Neural progenitor cell (in vitro differentiated cells): ENCODE data around the gene C20orf144. TPM values are rescaled to one million over a fixed set of nuclear protein-coding genes. Genes with fewer than 3 reads are reported as not detected.
A peak's percentile ranks its signal among the peaks of the same experiment; 100 is the strongest.

Experiments
- DNase-seq: peaks from one replicate; pipeline ENCODE4 v3.0.0-alpha.2; 2016; ENCODE audit warnings: low spot score
- H2AFZ ChIP-seq: fragments of 200-600 bp; sonication (generic); replicated peaks from 2 replicates; pipeline ENCODE4 v1.6.1; 2016; ENCODE audit warnings: antibody characterized with exemption
- H3F3A ChIP-seq: fragments of 200-600 bp; sonication (generic); 2 replicates; pipeline ENCODE4 v1.6.1; 2016; ENCODE audit warnings: antibody characterized with exemption, low read depth
- H3K27ac ChIP-seq: fragments of 200-600 bp; sonication (generic); 2 replicates; pipeline ENCODE4 v1.5.1; 2016; ENCODE audit warnings: mild to moderate bottlenecking
- H3K27me3 ChIP-seq: fragments of 200-600 bp; sonication (generic); 2 replicates; pipeline ENCODE4 v1.6.1; 2016; ENCODE audit warnings: mild to moderate bottlenecking, moderate library complexity
- H3K36me3 ChIP-seq: fragments of 200-600 bp; sonication (generic); 2 replicates; pipeline ENCODE4 v1.5.1; 2016
- H3K4me1 ChIP-seq: fragments of 200-600 bp; sonication (generic); 2 replicates; pipeline ENCODE4 v1.6.1; 2016; ENCODE audit warnings: mixed run types
- H3K4me2 ChIP-seq: fragments of 200-600 bp; sonication (generic); 2 replicates; pipeline ENCODE4 v1.6.1; 2016
- H3K4me3 ChIP-seq: fragments of 200-600 bp; sonication (generic); 2 replicates; pipeline ENCODE4 v1.5.1; 2016
- H3K79me2 ChIP-seq: fragments of 200-600 bp; sonication (generic); 2 replicates; pipeline ENCODE4 v1.6.1; 2016; ENCODE audit warnings: low read depth
- H3K9ac ChIP-seq: fragments of 200-600 bp; sonication (generic); 2 replicates; pipeline ENCODE4 v1.6.1; 2016
- H3K9me3 ChIP-seq: fragments of 200-600 bp; sonication (generic); 2 replicates; pipeline ENCODE4 v1.5.1; 2016; ENCODE audit warnings: low read depth
- H4K20me1 ChIP-seq: fragments of 200-600 bp; sonication (generic); 2 replicates; pipeline ENCODE4 v1.6.1; 2016; ENCODE audit warnings: low read depth
- H3K27ac Mint-ChIP-seq: 3 replicates; pipeline ENCODE4 v1.8.0; 2021; ENCODE audit warnings: mixed read lengths
- H3K27me3 Mint-ChIP-seq: 2 replicates; pipeline ENCODE4 v1.8.0; 2022; ENCODE audit warnings: low read depth, mild to moderate bottlenecking, inconsistent platforms, moderate library complexity, mixed read lengths; ENCODE audit not compliant: insufficient read depth
- H3K36me3 Mint-ChIP-seq: 3 replicates; pipeline ENCODE4 v1.8.0; 2021; ENCODE audit warnings: mixed read lengths
- H3K4me1 Mint-ChIP-seq: 3 replicates; pipeline ENCODE4 v1.8.0; 2021; ENCODE audit warnings: mixed read lengths
- H3K4me3 Mint-ChIP-seq: 3 replicates; pipeline ENCODE4 v1.8.0; 2021; ENCODE audit warnings: mild to moderate bottlenecking, moderate library complexity, mixed read lengths
- H3K9me3 Mint-ChIP-seq: 3 replicates; pipeline ENCODE4 v1.8.0; 2020; ENCODE audit warnings: mixed read lengths
- EZH2 ChIP-seq: fragments of 200-600 bp; sonication (generic); IDR thresholded peaks from 2 replicates; pipeline ENCODE4 v1.6.1; 2017; ENCODE audit warnings: antibody characterized with exemption, mild to moderate bottlenecking, moderate library complexity
- EZH2phosphoT487 ChIP-seq: fragments of 200-600 bp; sonication (generic); IDR thresholded peaks from 2 replicates; pipeline ENCODE4 v1.6.1; 2017; ENCODE audit warnings: antibody characterized with exemption
- total RNA-seq: library from RNA; depleted of rRNA; stranded (reverse); fragments of >200 nt; gene quantifications from 2 replicates; pipeline ENCODE4 v1.2.3, GENCODE V29; 2015; ENCODE audit warnings: low replicate concordance
- TF ChIP-seq, protein P1 (sequence below): fragments of 200-600 bp; sonication (generic); IDR thresholded peaks from 2 replicates; pipeline ENCODE4 v1.5.1; 2017; ENCODE audit warnings: antibody characterized with exemption, mild to moderate bottlenecking

Gene C20orf144
- total RNA-seq, 1 donor from 2014 or later = not detected

DNA sequence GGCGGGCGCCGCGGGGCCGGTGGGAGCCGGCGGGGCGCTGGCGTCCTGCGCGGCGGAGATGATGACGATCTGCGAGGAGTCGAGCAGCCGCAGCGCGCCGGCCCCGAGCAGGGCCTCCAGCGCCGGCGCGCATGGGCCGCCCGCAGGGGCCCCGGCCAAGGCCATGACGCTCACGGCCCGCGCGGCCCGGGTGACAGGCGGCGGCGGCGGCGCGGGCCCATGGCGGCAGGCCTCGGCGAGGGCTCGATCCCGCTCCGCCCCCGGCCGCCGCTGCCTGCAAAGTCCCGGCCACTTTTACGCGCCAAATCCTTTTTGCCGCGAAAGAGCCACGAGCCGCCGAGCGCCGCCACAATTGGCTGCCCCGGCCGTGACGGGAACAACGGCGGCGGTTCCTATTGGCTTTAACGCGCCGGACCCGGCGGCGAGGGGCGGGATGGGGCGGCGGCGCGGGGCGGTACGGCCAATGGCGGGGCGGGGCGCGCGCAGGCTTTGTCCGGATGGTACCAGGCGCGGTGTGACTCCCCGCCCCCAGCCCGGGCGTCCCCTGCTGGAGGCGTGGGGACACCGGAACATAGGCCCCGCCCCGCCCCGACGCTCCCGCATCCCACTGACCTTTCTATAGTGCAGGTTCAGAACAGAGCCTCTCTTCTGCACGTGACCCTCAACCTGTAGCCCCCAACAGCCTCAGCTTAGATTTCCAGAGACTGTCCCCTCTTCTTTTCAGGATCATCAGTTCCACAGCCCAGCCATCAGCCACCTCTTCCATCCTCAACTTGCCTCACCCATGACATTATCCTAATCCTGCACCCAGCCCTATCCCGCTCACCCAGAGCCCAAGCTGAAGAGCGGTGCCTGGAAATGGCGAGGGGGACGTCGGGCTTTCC lies 24.2 kb downstream of the C20orf144 start, which contains the start of gene E2F1:
E2F1 (minus strand) TSS at position 286 of the 884 bp plus-strand sequence; CDS start at position 165, 121 bp downstream.
- Histone ChIP-seq H2AFZ (peak within 1 kb of the TSS; percentile 73), H3K27ac (no peak within 1 kb of the TSS), H3K4me1 (peaks cover 20% of the 10 kb centered on the region), H3K36me3 (no peaks in the 10 kb centered on the region), H3K79me2 (peaks cover 43% of the 10 kb centered on the region), H3K4me3 (peak within 1 kb of the TSS; percentile 65), H3K4me2 (peak within 1 kb of the TSS; percentile 88), H4K20me1 (peaks cover 43% of the 10 kb centered on the region), H3K27me3 (no peaks in the 10 kb centered on the region), H3F3A (peaks cover 18% of the 10 kb centered on the region), H3K9ac (no peak within 1 kb of the TSS), H3K9me3 (no peaks in the 10 kb centered on the region)
- TF ChIP-seq EZH2phosphoT487 = no peak
- TF ChIP-seq, protein P1, sequence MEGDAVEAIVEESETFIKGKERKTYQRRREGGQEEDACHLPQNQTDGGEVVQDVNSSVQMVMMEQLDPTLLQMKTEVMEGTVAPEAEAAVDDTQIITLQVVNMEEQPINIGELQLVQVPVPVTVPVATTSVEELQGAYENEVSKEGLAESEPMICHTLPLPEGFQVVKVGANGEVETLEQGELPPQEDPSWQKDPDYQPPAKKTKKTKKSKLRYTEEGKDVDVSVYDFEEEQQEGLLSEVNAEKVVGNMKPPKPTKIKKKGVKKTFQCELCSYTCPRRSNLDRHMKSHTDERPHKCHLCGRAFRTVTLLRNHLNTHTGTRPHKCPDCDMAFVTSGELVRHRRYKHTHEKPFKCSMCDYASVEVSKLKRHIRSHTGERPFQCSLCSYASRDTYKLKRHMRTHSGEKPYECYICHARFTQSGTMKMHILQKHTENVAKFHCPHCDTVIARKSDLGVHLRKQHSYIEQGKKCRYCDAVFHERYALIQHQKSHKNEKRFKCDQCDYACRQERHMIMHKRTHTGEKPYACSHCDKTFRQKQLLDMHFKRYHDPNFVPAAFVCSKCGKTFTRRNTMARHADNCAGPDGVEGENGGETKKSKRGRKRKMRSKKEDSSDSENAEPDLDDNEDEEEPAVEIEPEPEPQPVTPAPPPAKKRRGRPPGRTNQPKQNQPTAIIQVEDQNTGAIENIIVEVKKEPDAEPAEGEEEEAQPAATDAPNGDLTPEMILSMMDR = peak; percentile 34
- DNase-seq = peak; percentile 99
- H3K9me3 Mint-ChIP-seq = no peaks in the 10 kb centered on the region
- H3K27ac Mint-ChIP-seq = peak within 1 kb of the TSS; percentile 80
- H3K27me3 Mint-ChIP-seq = peaks cover 2% of the 10 kb centered on the region
- H3K36me3 Mint-ChIP-seq = no peaks in the 10 kb centered on the region
- H3K4me3 Mint-ChIP-seq = peak within 1 kb of the TSS; percentile 92
- H3K4me1 Mint-ChIP-seq = peaks cover 33% of the 10 kb centered on the region

DNA sequence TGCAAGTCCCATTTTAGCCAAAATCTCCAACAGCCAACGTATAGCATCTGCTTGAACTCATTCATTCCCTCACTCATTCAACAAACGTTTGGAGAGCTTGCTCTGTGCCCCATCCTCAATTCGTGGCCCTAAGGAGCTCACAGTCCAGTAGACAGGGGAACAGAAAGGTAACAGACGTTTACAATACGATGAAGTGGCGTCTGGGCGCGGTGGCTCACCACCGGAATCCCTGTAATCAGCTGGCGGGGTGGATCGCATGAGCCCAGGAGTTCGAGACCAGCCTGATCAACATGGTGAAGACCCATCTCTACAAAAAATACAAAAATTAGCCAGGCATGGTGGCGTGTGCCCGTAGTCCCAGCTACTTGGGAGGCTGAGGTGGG lies 24.8 kb downstream of the C20orf144 start:
- H3K36me3 Mint-ChIP-seq = no peaks in the 10 kb centered on the region
- peaks cover 29% of the 10 kb centered on the region for H3K4me1 Mint-ChIP-seq
- peak overlapping the region; percentile 35 for H3K4me3 ChIP-seq
- H4K20me1 ChIP-seq = peaks cover 37% of the 10 kb centered on the region
- no peaks in the 10 kb centered on the region for H3K9me3 ChIP-seq
- H3K27ac Mint-ChIP-seq = peak overlapping the region; percentile 80
- no peak overlapping the region for H3K9ac ChIP-seq
- peaks cover 37% of the 10 kb centered on the region for H3K79me2 ChIP-seq
- H3K4me1 ChIP-seq = peaks cover 20% of the 10 kb centered on the region
- no peak overlapping the region for H3K27ac ChIP-seq
- no peak for DNase-seq
- H2AFZ ChIP-seq = peak overlapping the region; percentile 73
- H3F3A ChIP-seq = peaks cover 18% of the 10 kb centered on the region
- TF ChIP-seq EZH2 = no peak
- TF ChIP-seq, protein P1 = no peak
- TF ChIP-seq EZH2phosphoT487 = no peak
- H3K27me3 Mint-ChIP-seq = peaks cover 4% of the 10 kb centered on the region
- H3K9me3 Mint-ChIP-seq = no peaks in the 10 kb centered on the region
- no peaks in the 10 kb centered on the region for H3K36me3 ChIP-seq
- no peaks in the 10 kb centered on the region for H3K27me3 ChIP-seq
- H3K4me3 Mint-ChIP-seq = peak overlapping the region; percentile 82
- peak overlapping the region; percentile 77 for H3K4me2 ChIP-seq

DNA sequence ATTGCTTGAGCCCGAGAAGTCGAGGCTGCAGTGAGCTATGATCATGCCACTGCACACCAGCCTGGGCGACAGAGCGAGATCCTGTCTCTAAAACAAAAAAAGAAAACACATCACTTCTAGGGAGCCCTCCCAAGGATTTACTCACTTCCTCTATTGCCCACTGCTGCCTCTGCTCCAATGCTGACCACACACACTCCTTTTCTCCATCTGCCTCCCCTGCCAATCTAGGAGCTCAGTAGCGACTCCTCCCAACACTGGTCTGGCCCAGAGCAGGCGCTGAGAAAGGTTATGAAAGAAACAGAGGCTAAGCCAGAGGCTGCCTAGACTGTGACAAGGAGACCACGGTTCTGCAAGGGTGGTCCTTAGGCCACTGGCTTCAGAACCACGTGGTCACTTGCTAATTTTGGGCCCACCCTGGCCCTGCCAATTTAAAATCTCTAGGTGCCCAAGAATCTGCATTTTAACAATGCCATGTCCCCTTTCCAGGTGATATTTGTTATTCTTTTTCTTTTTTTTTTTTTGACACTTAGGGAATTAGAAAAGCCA lies 25.3 kb downstream of the C20orf144 start:
- no peak overlapping the region for H3K4me2 ChIP-seq
- Mint-ChIP-seq H3K4me3 (peak overlapping the region; percentile 82), H3K9me3 (no peaks in the 10 kb centered on the region), H3K36me3 (no peaks in the 10 kb centered on the region), H3K27me3 (peaks cover 4% of the 10 kb centered on the region), H3K4me1 (peaks cover 30% of the 10 kb centered on the region), H3K27ac (no peak overlapping the region)
- no peak overlapping the region for H2AFZ ChIP-seq
- H3K36me3 ChIP-seq = no peaks in the 10 kb centered on the region
- H3K79me2 ChIP-seq = peaks cover 32% of the 10 kb centered on the region
- TF ChIP-seq EZH2phosphoT487 (no peak), EZH2 (no peak)
- TF ChIP-seq, protein P1 = no peak
- no peaks in the 10 kb centered on the region for H3K27me3 ChIP-seq
- no peak for DNase-seq
- H3K9ac ChIP-seq = no peak overlapping the region
- H4K20me1 ChIP-seq = peaks cover 32% of the 10 kb centered on the region
- no peaks in the 10 kb centered on the region for H3K9me3 ChIP-seq
- H3F3A ChIP-seq = peaks cover 18% of the 10 kb centered on the region
- peaks cover 20% of the 10 kb centered on the region for H3K4me1 ChIP-seq
- no peak overlapping the region for H3K27ac ChIP-seq
- no peak overlapping the region for H3K4me3 ChIP-seq
